ENCODE results near the gene SLC6A3.

SLC6A3 gene

DNA sequence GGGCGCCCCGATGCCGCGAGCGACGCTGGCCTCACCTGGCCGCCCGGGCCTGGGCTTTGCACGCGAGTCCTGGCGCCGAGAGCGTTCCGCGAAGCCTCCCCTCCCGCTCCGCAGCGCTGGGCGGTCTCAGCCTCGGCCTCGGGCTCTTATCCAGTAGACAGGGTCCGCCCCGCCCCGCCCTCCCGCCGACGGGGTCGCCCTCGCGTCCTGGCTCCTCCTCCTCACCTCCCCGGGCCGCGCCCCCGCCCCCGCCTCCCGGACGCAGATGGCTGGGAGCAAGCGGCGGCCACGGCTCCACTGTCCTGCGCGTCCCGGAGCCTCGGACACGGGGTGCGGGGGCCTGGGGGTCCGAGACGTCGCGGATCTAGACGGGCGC lies at the start of gene SLC6A3:
TSS of gene SLC6A3 (minus strand) at position 128 of the 376 bp plus-strand sequence. CDS start 2,243 bp downstream, outside the sequence.
- DNase-seq, result no peak

GRCh38 chr5:1493941-1494340 lies 48.7 kb upstream of the SLC6A3 start:
- no peak for DNase-seq

DNA sequence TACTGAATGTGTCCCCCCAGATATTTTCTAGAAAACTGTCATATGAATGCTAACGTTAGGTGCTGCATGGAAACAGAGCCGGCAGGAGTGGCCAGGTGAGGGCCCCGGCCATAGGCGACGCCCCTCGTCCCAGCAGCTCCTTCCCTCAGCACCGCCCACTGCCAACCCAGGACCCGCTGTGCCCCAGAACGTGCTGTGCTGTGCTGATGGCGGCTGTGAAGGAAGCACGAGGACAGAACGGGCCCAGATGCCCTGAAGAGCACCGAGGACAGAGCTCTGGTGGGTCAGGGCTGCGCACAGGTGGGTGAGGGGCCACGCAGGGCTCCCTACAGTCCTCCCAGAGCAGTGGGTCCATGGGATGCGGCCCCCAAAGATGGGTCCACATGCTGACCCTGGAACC lies 48.2 kb upstream of the SLC6A3 start:
- DNase-seq, result no peak

- DNase-seq, result no peak
Measured at GRCh38 chr5:1492757-1493156, 47.5 kb upstream of the SLC6A3 start.

DNA sequence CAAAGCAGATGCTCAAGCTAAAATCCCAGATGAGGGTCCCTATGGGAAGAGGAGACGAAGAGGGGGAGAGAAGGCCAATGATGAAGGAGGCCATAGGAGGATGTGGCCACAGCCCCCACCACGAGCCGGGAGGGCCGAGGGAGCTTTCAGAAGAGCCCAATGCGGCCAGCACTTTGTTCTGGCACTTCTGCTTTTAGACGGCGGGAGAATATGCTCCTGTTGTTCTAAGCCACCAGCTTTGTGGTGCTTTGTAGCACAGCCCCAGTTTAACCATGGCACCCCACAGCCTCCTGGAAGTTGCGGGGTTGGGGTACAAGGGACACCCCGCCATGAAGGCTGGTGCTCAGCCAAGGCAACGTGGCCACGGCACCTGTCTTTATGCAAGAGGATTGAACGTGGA lies 45.1 kb upstream of the SLC6A3 start:
- DNase-seq, result no peak

GRCh38 chr5:1489754-1490153 lies 44.5 kb upstream of the SLC6A3 start:
- no peak for DNase-seq

GRCh38 chr5:1488882-1489680 lies 43.8 kb upstream of the SLC6A3 start:
- no peak for DNase-seq

DNA sequence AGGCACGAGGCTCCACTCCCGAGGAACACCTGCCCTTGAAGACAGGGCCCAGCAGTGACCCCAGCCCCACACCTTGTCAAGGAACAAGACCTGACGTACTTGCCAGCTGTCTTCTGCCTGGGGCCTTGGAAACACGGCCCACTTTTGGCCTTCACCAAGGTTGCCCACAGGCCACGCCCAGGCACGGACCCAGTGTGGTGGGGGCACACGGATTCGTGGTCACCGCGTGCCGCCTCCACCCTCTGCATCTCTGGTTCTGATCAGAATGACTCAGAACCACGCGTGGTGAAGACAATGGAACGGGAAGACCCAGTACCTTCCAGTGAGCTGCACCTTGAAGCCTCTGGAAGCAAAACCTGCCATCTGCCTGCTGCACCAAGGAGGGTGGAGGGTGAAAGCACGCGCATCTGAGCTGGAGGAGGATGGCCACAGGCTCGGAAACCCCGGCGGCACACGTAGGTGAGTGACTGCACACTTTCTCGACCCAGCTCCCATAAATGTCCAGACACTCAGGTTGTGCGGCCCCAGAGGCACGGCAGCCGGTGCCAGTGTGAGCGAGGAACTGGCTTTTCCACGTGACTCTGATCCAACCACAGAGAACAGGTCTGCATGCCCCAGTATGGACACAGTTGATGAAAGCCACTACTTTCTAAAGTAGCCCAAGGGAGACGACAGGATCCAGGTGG lies 42.0 kb upstream of the SLC6A3 start:
- DNase-seq, result no peak

DNA sequence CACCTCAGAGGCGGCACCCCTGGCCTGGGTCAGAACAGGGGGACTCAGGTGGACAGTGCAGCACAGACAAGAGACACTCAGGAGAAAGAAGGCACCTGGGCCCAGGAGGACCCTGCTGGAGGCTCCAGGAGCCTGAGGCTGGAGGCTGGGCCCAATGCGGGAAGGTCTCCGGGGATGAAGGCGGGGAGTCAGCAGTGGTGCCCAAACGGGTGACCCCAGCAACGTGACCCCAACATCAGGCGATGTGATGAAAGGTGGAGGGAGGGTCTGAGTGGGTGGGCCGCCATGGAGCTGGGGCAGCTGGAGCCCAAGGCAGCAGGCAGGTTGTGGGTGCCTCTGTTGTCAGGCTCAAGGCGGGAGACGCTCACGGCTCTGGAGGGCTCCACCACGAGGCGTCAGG lies 41.0 kb upstream of the SLC6A3 start:
- DNase-seq, result no peak

DNA sequence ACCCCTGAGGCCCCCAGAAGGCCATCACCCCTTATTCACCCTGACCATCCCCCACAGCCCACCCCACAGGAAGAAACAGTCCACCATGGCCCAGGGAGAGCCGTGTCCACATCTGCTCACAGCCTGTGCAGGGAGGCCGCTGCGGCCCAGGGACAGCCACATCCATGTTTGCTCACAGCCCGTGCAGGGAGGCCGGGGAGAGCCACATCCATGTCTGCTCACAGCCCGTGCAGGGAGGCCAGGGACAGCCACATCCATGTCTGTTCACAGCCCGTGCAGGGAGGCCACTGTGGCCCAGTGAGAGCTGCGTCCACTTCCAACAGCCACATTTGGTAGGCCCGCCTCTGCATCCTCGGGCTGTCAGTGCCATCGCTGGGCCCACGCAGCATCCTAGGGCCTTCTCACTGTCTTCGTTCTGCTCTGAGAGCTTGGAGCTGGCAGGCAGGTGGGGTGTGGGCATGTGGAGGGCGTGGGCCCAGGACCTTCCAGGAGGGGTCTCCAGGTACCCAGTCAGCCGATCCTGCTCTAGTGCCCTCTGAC lies 40.4 kb upstream of the SLC6A3 start:
- no peak for DNase-seq

DNA sequence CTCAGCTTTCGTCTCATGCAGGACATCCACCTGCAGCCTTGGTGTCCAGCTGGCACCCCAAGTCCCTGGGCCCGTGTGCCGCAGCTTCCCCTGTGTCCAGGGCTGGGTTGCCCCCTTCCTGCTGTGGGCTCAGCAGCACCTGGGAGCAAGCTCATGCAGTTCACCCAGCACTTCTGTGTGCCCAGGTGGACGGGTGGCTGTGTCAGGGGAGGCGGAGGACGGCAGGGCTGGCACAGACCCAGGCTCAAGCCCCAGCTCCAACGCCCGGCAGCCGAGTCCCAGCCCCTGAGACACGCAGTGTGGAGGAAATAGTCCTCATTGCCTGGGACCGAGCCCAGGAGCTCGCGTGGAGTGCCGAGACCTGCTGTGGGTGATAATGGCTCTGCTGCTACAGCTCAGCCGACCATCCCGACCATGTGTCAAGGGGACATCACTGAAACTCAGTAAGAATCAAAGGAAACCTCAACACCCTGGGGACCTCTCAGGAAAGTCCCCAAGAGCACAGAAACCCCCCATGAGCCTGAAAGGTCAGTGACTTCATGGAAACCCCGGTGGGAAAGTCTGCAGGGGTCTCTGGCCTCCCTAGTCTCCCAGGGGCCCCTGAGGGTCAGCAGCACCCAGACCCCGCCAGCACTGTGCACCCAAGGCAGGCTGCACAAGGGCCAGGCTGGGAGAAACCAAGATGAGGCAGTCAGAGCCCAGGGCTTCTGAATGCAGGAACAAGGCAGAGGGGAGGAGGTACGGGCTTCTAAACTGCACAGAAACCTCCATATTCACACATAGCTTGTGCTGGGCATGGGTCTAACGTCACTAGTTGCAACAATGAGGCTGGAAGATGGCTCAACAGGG lies 39.7 kb upstream of the SLC6A3 start:
- no peak for DNase-seq

DNA sequence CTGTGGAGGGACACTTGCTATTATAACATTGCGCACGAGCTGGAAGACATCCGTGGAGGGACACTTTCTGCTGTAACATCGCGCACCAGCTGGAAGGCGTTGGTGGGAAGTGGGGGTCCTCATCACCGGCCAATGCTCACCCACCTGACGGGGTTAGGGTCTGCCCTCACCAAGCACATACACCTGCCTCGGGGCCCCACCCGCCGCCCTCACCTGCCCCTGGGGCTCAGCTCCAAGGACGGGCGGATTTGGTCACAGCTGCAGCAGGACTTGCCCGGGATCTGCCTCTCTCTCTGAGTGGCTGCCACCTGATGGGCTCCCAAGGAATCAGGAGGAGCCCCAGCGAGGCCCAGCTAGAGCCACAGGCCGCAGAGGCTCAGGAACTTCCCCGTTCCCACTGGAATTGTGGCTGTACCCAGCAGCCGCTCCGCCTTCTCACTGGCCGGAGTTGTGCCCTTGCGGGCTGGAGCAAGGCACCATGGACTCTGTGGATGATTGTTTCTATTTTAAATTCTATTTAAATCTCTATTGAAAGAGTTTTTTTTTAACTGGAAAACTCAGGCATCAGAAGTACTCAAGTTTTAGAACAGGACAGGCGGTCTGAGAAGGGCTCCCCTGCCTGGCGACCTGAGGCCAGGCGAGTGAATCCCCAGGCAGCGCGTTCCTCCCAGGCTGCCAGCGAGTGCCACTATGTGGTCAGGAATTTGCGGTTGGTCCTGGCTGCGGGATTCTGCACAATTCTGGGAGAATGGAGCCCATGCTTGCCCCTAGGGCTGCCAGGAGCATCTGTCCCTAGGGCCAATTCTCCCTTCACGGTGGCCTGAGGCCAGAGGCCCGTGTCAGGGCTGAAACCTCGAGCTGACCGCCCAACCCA lies 38.9 kb upstream of the SLC6A3 start:
- no peak for DNase-seq

DNA sequence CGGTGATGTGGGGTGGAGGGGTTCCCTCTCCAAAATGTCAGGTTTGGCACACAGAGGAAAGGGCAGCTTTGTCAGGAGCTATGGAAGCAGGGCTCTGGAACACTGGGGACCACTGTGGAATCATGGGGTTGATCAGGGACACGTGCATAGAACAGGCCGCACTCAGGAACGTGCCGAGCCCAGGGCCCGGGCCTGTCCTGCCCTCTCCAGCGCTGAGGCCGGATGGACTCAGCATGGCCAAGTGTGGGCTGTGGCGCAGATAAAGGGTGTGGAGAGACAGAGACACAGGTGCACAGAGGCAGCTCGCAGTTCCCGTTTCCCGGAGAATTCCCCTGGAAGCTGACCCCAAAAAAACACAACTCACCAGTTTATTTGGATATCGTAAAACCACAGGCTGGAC lies 37.8 kb upstream of the SLC6A3 start:
- DNase-seq, result no peak

DNA sequence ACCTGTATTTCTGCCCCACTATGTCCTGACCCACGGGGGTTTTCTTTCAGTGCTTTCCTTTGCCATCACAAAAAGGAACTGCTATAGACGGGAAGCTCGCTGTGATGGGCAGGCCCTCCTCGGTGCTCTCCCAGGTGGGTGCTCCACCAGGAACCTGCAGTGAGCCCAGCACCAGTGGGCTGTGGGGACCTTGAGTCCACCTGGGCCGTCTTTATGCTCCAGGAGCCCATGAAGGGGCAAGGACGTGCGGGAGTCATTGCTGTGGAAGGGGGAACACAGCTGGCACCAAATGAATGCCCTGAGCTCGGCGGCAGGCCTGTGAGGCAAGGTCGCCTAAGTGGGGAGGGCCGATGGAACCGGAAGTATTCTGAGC lies 36.7 kb upstream of the SLC6A3 start:
- DNase-seq, result no peak

DNA sequence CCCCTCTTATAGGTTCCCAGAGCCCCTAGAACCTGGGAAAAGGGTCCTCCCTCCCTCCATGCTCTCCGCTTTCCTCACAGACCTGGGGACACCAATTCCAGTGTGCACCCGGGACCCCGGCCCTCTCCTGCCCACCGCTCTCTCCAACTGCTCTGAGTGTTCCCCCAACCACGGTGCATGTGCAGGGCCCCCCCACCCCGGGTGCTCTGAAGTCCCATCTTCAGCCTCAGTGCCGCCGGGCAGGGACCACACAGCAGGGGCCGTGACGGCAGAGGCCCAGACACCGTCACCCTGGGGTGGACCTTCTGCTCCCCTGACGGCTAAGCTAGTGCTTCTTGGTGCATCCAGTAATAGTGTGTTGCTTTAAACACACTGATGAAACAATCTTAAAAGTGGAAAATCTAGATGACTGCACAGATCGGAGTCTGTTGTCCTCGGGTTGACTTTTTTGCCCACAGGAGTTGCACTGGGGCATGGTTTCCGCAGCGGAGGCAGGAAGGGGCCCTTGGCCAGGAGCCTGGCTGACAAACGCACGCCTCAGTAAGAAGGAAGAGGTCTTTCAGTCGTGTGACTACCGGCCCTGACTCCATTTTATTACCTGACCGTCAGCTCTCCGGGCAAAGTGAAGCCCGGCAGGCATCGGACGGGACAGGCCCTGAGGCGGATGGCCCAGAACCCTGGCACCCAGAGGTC lies 36.2 kb upstream of the SLC6A3 start:
- no peak for DNase-seq

DNA sequence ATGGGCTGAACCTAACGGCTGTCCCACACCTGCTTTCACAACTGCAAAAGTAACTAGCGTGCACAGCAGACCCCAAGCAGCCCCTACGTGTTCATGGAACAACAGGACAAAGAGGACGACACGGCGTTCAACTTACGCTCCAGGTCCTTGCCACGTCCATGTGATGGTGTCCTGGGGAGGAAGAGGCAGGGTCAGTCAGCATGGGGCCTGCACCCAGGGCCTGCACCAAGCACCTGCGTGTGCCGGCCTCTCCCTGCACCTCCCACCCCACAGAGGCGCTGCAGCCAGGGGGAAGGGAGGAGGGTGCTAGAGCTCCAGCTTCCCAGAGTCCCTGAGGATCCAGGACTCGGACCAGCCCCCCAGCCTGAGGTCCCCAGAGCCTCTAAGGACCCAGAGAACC lies 35.6 kb upstream of the SLC6A3 start:
- no peak for DNase-seq

DNA sequence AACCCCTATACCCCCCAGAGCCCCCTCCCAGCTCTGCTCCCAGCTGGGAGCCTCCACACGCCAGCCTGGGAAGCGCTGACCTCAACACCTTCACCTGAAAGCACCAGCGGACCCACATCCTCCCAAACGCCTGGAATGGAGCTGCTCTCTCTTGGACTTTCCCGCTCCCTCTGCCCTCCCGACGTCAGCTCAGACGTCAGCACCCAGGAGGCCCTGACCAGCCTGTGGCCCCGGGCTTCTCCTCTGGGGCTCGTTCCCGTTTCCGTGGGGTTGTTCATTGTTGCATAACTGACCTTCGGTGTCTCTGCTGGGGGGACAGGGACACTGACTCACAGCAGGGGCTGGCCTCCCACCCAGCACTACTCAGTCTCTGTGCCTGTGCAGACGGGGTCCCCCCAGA lies 35.0 kb upstream of the SLC6A3 start:
- no peak for DNase-seq

DNA sequence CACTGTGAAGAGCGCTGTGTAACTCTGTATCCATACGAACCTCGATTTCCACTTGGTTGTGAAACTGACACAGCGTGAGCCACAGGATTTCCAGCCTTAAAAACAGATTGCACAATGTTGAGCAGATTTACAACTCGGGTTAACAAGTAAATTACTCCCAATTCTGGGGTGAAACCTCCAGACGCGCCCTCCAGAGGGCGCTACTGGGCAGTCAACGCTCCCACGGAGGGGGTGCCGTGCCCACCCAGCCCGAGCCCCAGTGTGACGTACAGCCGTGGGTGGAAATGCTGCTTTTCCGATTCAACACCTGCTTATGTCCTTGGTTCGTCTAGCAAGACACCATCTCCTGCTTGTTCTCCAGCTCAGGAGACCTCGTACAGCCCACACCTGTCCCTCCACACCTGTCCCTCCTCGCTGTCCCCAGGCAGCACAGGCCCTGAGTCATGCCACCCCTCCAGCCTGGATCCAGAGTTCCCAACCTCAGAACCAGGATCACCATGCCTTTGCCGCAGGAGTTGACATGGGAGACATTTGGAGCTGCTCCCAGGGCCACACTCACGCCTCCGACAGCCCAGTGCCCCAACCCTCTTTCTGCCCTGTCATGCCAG lies 34.4 kb upstream of the SLC6A3 start:
- DNase-seq, result no peak

DNA sequence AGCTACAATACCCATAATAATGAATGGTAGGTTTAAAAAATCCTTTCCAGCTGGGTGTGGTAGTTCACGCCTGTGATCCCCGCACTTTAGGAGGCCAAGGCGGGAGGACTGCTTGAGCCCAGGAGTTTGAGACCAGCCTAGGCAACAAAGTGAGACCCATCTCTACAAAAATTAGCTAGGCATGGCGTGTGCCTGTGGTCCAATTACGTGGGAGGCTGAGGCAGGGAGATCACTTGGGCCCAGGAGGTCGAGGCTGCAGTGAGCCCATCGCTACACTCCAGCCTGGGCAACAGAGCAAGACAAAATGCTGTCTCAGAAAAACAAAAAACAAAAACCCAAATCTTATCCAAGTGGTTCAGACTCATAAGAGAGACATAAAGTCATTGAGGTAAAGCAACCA lies 33.8 kb upstream of the SLC6A3 start:
- no peak for DNase-seq

- DNase-seq, result no peak
Measured at GRCh38 chr5:1478271-1479035, 33.2 kb upstream of the SLC6A3 start.

DNA sequence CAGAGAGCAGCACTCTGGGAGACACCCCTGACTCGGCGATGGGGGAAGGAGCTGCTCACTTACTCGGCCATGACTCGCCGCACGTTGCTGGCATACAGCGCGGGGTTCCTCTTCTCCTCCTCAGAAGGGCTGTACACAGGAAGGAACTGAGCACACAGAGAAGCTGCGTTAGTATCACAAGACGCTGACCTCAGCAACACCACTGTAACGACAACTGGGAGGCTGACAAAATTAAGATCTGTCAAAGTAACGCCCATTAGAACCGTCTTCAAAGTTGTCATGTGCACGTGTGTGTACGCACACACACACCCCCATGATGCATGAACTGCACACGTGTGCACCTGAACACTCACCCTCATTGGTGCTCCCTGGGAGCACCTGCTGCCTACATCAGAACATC lies 32.1 kb upstream of the SLC6A3 start:
- DNase-seq, result no peak

Measured in NCI-H1105 (cell line).